Measurements from ENCODE around the gene PSMD10.

PSMD10 gene

DNA sequence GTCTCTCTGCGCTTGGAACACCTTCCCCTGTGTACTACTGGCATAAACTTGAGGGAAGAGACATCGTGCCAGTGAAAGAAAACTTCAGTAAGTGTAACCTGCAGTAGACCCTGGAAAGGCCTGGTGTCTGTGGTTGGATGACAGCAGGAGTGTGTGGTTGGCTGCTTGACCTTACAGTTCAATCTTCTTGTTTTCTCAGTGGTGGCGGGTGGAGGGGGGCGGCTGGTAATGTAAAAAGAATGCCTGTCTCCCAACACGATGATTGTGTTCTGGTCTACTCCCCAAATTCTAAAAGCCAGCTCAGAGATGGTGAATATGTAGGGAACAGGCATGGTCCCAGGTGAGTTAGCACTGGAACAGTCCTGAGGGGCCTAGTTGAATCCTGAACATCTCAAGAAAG is 18.6 kb downstream of the PSMD10 start:
- no peak for DNase-seq (ENCODE audit: low read depth in 1 of 2, low spot score in 1 of 2)

GRCh38 chrX:108071578-108071977 is 19.8 kb downstream of the PSMD10 start:
- Histone ChIP-seq H3K27ac (replicated peaks) (no peak overlapping the region), H3K27me3 (ENCODE audit: insufficient read depth, poor library complexity, severe bottlenecking) (peaks cover 5% of the 10 kb centered on the region), H3K4me3 (replicated peaks; ENCODE audit: insufficient read depth, low read length) (no peak overlapping the region)
- DNase-seq (ENCODE audit: low read depth in 1 of 2, low spot score in 1 of 2): no peak
- TF ChIP-seq CTCF (IDR thresholded peaks at IDR 0.05; ENCODE audit: insufficient read depth, low read length): no peak
- no peak for TF ChIP-seq REST (IDR thresholded peaks at IDR 0.05; ENCODE audit: insufficient replicate concordance, low read depth)
- TF ChIP-seq GABPA (IDR thresholded peaks at IDR 0.05; ENCODE audit: low read depth): no peak
- TF ChIP-seq SPI1 (IDR thresholded peaks at IDR 0.05; ENCODE audit: borderline replicate concordance, low read depth): no peak
- no peak for TF ChIP-seq POLR2AphosphoS5 (IDR thresholded peaks at IDR 0.05; ENCODE audit: low read depth)

More for the DNA sequence above, 18.6 kb downstream of the PSMD10 start:
- Histone ChIP-seq H3K4me3 (replicated peaks; ENCODE audit: insufficient read depth, low read length) (no peak overlapping the region), H3K27ac (replicated peaks) (no peak overlapping the region), H3K27me3 (ENCODE audit: insufficient read depth, poor library complexity, severe bottlenecking) (peaks cover 5% of the 10 kb centered on the region)
- TF ChIP-seq POLR2AphosphoS5 (IDR thresholded peaks at IDR 0.05; ENCODE audit: low read depth) (no peak), CTCF (IDR thresholded peaks at IDR 0.05; ENCODE audit: insufficient read depth, low read length) (no peak), GABPA (IDR thresholded peaks at IDR 0.05; ENCODE audit: low read depth) (no peak), REST (IDR thresholded peaks at IDR 0.05; ENCODE audit: insufficient replicate concordance, low read depth) (no peak), SPI1 (IDR thresholded peaks at IDR 0.05; ENCODE audit: borderline replicate concordance, low read depth) (no peak)

DNA sequence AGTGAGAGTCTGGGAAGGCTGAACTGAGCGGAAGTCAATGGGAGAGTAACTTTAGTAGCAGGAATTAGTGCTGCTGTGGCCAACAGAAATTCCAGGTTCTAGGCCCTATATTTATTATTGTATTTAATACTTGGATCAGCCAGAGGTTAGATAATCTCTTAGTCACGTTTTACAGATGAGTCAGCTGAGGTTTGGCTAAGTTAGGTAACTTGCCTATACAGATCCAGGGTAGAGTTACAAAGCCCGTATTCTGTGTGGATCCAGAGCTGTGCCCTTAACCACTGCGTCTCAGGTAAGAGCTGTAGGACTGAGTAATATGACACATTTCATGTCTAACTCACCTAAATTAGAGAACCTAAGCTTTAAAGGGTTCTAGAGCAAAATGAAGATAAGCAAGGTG is 20.5 kb downstream of the PSMD10 start:
- no peak overlapping the region for H3K27ac ChIP-seq (replicated peaks)
- H3K4me3 ChIP-seq (replicated peaks; ENCODE audit: insufficient read depth, low read length): no peak overlapping the region
- DNase-seq (ENCODE audit: low read depth in 1 of 2, low spot score in 1 of 2): no peak
- H3K27me3 ChIP-seq (ENCODE audit: insufficient read depth, poor library complexity, severe bottlenecking): peaks cover 5% of the 10 kb centered on the region
- TF ChIP-seq POLR2AphosphoS5 (IDR thresholded peaks at IDR 0.05; ENCODE audit: low read depth) (no peak), GABPA (IDR thresholded peaks at IDR 0.05; ENCODE audit: low read depth) (no peak)

GRCh38 chrX:108068121-108068520 is 23.2 kb downstream of the PSMD10 start:
- H3K27ac ChIP-seq (replicated peaks): no peak overlapping the region
- no peak for TF ChIP-seq SPI1 (IDR thresholded peaks at IDR 0.05; ENCODE audit: borderline replicate concordance, low read depth)
- no peak for TF ChIP-seq GABPA (IDR thresholded peaks at IDR 0.05; ENCODE audit: low read depth)
- TF ChIP-seq POLR2AphosphoS5 (IDR thresholded peaks at IDR 0.05; ENCODE audit: low read depth): no peak
- no peak for TF ChIP-seq REST (IDR thresholded peaks at IDR 0.05; ENCODE audit: insufficient replicate concordance, low read depth)
- TF ChIP-seq CTCF (IDR thresholded peaks at IDR 0.05; ENCODE audit: insufficient read depth, low read length): no peak

More at GRCh38 chrX:108068121-108068520, 23.2 kb downstream of the PSMD10 start:
- no peak for DNase-seq (ENCODE audit: low read depth in 1 of 2, low spot score in 1 of 2)
- H3K27me3 ChIP-seq (ENCODE audit: insufficient read depth, poor library complexity, severe bottlenecking): no peaks in the 10 kb centered on the region
- no peak overlapping the region for H3K4me3 ChIP-seq (replicated peaks; ENCODE audit: insufficient read depth, low read length)
